Bronchial epithelial cell (primary cell): ENCODE data around the gene LATS2. TPM values are rescaled to one million over a fixed set of nuclear protein-coding genes. Genes with fewer than 3 reads are reported as not detected.

Experiments
- DNase-seq: peaks from one replicate; pipeline ENCODE4 v3.0.0-alpha.2; 2010; ENCODE audit warnings: low read depth
- FAIRE-seq: peaks from 2 replicates; lab custom pipeline; 2011; peaks lifted over from hg19 to GRCh38; lab: Jason Lieb, UNC
- H3K27me3 ChIP-seq: 2 replicates; pipeline ENCODE4 v1.5.1; 2011; ENCODE audit warnings: low read length; ENCODE audit not compliant: control insufficient read depth, insufficient read depth
- H3K36me3 ChIP-seq: 2 replicates; pipeline ENCODE4 v1.5.1; 2011; ENCODE audit warnings: low read length; ENCODE audit not compliant: control insufficient read depth, insufficient read depth
- H3K4me3 ChIP-seq: 2 replicates; pipeline ENCODE4 v1.5.1; 2011; ENCODE audit warnings: mild to moderate bottlenecking, low read depth, low read length, control low read depth
- total RNA-seq: library from RNA; depleted of rRNA; stranded (reverse); fragments of >200 nt; gene quantifications from 2 replicates; pipeline ENCODE4 v1.2.1, GENCODE V29; 2014
- TF ChIP-seq, protein P1 (sequence below): IDR thresholded peaks from 2 replicates; pipeline ENCODE4 v1.5.1; 2011; ENCODE audit warnings: mild to moderate bottlenecking, moderate library complexity, low read length, control low read depth, inconsistent platforms; ENCODE audit not compliant: insufficient read depth, severe bottlenecking

The LATS2 gene
- total RNA-seq, 1 donor from 2014 or later, result 5.3 TPM

DNA sequence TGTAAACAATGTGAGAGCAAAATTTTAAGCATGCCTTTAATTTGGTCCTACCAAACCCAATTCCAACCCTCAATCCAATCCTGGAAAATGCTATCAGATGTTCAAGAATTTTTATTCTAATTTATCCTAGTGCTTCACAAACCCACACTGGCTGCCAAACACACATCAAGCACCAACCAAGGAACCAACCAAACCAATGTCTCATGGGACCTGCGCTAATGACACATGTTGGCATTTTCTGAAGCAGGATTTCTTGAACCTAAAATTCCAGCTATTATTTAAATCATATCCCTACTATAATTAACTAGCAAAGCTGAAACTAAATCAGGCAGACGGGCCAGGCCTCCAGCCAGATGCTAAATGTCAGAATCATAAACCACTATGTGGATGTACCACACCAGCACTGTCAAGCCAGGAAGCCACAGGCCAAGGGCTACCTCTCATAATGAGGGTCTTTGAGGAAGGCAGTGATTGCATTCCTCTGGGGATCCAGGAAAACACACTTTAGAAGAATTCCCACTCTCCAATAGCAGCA is 5.8 kb downstream of the LATS2 start:
- no peaks in the 10 kb centered on the region for H3K27me3 ChIP-seq
- H3K36me3 ChIP-seq, result peaks cover 2% of the 10 kb centered on the region
- TF ChIP-seq, protein P1, sequence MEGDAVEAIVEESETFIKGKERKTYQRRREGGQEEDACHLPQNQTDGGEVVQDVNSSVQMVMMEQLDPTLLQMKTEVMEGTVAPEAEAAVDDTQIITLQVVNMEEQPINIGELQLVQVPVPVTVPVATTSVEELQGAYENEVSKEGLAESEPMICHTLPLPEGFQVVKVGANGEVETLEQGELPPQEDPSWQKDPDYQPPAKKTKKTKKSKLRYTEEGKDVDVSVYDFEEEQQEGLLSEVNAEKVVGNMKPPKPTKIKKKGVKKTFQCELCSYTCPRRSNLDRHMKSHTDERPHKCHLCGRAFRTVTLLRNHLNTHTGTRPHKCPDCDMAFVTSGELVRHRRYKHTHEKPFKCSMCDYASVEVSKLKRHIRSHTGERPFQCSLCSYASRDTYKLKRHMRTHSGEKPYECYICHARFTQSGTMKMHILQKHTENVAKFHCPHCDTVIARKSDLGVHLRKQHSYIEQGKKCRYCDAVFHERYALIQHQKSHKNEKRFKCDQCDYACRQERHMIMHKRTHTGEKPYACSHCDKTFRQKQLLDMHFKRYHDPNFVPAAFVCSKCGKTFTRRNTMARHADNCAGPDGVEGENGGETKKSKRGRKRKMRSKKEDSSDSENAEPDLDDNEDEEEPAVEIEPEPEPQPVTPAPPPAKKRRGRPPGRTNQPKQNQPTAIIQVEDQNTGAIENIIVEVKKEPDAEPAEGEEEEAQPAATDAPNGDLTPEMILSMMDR, result no peak
- no peak for FAIRE-seq
- DNase-seq, result no peak
- H3K4me3 ChIP-seq, result no peak overlapping the region

DNA sequence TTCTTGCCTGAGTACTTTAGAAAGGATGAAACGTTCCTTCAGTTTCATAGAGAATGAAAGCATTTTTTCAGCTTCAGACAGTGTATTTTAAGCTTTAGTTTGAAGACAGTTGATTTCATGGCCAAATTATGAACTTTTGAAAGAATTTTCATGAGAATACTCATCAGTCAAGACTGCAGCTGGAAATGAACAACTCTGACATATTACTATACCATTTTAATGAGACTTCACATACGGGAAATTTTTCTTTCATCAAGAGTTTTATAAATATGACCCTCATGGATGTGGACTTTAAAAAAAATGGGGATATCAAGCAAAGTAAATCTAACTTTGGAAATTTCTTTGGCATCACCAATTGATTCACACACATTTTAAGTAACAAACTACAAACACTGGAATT is 6.4 kb downstream of the LATS2 start:
- TF ChIP-seq, protein P1, result no peak
- no peaks in the 10 kb centered on the region for H3K27me3 ChIP-seq
- no peak for FAIRE-seq
- DNase-seq, result no peak
- H3K36me3 ChIP-seq, result peaks cover 2% of the 10 kb centered on the region
- H3K4me3 ChIP-seq, result no peak overlapping the region

DNA sequence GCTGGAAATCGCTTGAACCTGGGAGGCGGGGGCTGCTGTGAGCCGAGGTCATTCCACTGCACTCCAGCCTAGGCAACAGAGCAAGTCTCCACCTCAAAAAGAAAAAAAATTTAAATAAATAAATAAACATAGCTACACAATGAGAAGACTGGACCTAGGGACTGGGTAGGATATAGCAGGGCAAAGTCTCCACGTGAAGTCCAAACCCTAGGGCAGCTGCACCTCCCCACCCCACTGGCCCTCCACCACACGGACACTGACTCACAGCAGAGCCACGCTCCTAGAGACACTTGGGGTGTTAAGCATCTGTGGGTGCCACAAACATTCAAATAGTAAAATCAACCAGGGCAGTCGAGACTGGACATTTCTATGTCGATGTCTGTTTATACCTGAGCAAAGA is 7.1 kb downstream of the LATS2 start:
- Histone ChIP-seq H3K36me3 (peaks cover 2% of the 10 kb centered on the region), H3K27me3 (no peaks in the 10 kb centered on the region), H3K4me3 (no peak overlapping the region)
- FAIRE-seq, result no peak
- DNase-seq, result no peak
- TF ChIP-seq, protein P1, result no peak

DNA sequence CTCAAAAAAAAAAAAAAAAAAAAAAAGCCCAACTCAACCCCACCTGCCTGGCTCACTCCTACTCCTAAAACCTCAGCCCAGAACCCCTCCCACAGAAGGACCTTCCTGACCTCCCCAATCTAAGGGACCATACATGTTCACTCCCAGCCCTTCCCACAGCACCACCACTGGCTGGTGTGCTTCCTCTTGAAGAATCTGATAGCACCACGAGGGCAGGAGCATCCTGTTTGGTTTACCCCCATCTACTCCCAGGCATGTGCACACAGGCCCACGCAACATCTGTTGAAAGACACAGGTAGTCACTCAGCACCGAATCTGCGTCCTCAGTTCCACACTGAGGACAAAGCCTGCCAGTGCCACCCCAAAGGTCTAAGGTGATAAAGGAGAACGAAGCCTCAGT is 8.2 kb downstream of the LATS2 start:
- FAIRE-seq (no peak), DNase-seq (peak; percentile 81)
- TF ChIP-seq, protein P1, result no peak
- Histone ChIP-seq H3K27me3 (no peaks in the 10 kb centered on the region), H3K36me3 (peaks cover 2% of the 10 kb centered on the region), H3K4me3 (no peak overlapping the region)

DNA sequence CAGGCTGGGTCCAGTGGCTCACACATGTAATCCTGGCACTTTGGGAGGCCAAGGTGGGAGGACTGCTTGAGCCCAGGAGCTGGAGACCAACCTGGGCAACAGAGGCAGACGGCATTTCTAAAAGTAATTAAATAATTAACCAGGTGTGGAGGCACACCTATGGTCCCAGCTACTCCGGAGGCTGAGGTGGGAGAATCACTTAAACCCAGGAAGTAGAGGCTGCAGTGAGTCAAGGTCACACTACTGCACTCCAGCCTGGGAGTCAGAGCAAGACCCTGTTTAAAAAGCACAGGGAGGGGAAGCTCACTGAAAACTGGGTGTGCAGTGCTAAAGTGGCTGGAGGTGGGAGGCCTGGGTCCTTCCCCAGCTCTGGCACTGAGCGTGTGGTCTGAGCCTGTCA is 9.7 kb downstream of the LATS2 start:
- no peak for DNase-seq
- FAIRE-seq, result no peak
- Histone ChIP-seq H3K27me3 (no peaks in the 10 kb centered on the region), H3K4me3 (no peak overlapping the region), H3K36me3 (peaks cover 2% of the 10 kb centered on the region)
- TF ChIP-seq, protein P1, result no peak
